ENCODE data around the gene ASB8. TPM values are rescaled to one million over a fixed set of nuclear protein-coding genes. Genes with fewer than 3 reads are reported as not detected.

The ASB8 gene
- total RNA-seq, 1 experiment from 2014 or later, result 19.2 TPM

DNA sequence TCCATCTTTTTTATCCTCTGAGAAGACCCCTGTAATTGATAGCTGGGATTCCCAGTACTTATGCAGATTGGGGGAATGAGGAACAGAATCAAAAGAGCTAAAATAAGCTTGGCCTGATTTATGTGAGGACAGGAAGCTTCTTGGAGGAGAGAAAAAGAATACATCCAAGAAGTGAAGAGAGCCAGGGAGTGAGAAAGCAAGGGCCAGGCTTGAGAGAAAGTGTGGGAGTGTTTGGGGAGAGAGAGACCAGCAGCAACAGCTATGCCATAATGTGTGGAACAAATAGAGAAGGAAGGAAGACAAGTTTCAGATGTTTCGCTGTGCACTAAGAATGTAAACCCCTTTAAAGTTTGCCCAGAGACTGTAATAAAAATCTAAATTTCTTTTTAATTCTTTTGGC lies 22.2 kb upstream of the ASB8 start:
- CTCF ChIA-PET, result no interaction called here

DNA sequence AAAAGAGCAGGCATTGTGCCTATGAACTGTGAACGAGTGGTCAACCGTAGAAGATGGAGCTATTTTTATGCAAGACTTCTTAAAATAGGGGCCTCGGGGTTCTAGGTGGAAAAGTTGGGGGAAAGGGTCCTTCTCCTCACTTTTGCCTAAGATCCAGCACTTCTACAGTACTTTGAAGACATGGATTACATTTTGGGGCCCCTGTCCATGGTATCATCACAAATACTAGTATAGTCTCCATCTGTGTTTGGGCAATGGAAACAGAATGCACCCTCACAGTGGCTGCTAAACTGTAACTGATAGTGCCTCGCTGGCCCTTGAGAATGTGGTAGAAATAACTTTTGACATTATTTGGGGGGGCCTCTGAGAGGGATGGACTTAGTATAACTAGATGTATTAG lies 20.7 kb upstream of the ASB8 start:
- no peaks in the 10 kb centered on the region for H3K9me3 Mint-ChIP-seq (ENCODE audit: low read depth, unreplicated experiment)
- no TSS peak for BruUV-seq (replicated peaks)
- intact Hi-C loops (cut with micrococcal nuclease; ENCODE audit: unreplicated experiment), result no loop called here
- H3K27me3 Mint-ChIP-seq (ENCODE audit: unreplicated experiment), result peaks cover 78% of the 10 kb centered on the region
- H3K4me3 Mint-ChIP-seq (ENCODE audit: low read depth, unreplicated experiment), result no peak overlapping the region
- no peak for DNase-seq
- CTCF ChIA-PET, result interaction anchor here (0.6 kb wide), 2 partner anchors 130 to 444 kb away, joined by 3 read pairs; no protein-coding TSS in a partner anchor
- H3K36me3 Mint-ChIP-seq (ENCODE audit: insufficient read depth, unreplicated experiment), result peaks cover under 1% of the 10 kb centered on the region
- TF ChIP-seq, protein P1, sequence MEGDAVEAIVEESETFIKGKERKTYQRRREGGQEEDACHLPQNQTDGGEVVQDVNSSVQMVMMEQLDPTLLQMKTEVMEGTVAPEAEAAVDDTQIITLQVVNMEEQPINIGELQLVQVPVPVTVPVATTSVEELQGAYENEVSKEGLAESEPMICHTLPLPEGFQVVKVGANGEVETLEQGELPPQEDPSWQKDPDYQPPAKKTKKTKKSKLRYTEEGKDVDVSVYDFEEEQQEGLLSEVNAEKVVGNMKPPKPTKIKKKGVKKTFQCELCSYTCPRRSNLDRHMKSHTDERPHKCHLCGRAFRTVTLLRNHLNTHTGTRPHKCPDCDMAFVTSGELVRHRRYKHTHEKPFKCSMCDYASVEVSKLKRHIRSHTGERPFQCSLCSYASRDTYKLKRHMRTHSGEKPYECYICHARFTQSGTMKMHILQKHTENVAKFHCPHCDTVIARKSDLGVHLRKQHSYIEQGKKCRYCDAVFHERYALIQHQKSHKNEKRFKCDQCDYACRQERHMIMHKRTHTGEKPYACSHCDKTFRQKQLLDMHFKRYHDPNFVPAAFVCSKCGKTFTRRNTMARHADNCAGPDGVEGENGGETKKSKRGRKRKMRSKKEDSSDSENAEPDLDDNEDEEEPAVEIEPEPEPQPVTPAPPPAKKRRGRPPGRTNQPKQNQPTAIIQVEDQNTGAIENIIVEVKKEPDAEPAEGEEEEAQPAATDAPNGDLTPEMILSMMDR (IDR thresholded peaks at IDR 0.05; ENCODE audit: unreplicated experiment), result no peak
- H3K4me1 Mint-ChIP-seq (ENCODE audit: low read depth, unreplicated experiment), result peaks cover 12% of the 10 kb centered on the region
- H3K27ac Mint-ChIP-seq (ENCODE audit: unreplicated experiment), result no peak overlapping the region

More for the DNA sequence above, 22.2 kb upstream of the ASB8 start:
- Mint-ChIP-seq H3K27ac (ENCODE audit: unreplicated experiment) (no peak overlapping the region), H3K27me3 (ENCODE audit: unreplicated experiment) (peaks cover 81% of the 10 kb centered on the region), H3K9me3 (ENCODE audit: low read depth, unreplicated experiment) (no peaks in the 10 kb centered on the region), H3K36me3 (ENCODE audit: insufficient read depth, unreplicated experiment) (peaks cover 9% of the 10 kb centered on the region), H3K4me1 (ENCODE audit: low read depth, unreplicated experiment) (peaks cover 12% of the 10 kb centered on the region), H3K4me3 (ENCODE audit: low read depth, unreplicated experiment) (no peak overlapping the region)
- TF ChIP-seq, protein P1 (IDR thresholded peaks at IDR 0.05; ENCODE audit: unreplicated experiment), result no peak
- DNase-seq, result no peak
- no TSS peak for BruUV-seq (replicated peaks)
- intact Hi-C loops (cut with micrococcal nuclease; ENCODE audit: unreplicated experiment), result no loop called here

DNA sequence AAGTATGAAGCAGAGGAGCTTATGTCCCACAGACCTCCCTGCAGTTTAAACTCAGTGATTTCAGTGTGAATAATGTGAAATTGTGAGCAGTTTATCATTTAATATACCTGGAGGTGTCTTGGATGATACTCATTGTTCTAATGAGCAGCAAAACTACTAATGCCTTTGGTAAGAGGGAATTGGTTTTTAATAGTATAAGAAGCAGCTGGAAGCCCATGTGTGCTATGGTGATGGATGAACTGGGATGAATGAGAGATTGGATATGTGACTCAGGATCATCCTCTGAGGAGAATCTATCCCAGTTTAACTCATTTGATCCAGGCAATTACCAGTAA lies 19.1 kb upstream of the ASB8 start:
- Mint-ChIP-seq H3K9me3 (ENCODE audit: low read depth, unreplicated experiment) (no peaks in the 10 kb centered on the region), H3K27ac (ENCODE audit: unreplicated experiment) (no peak overlapping the region), H3K27me3 (ENCODE audit: unreplicated experiment) (peaks cover 63% of the 10 kb centered on the region), H3K4me3 (ENCODE audit: low read depth, unreplicated experiment) (no peak overlapping the region), H3K4me1 (ENCODE audit: low read depth, unreplicated experiment) (peaks cover 12% of the 10 kb centered on the region), H3K36me3 (ENCODE audit: insufficient read depth, unreplicated experiment) (no peaks in the 10 kb centered on the region)
- TF ChIP-seq, protein P1 (IDR thresholded peaks at IDR 0.05; ENCODE audit: unreplicated experiment), result no peak
- DNase-seq, result no peak
- BruUV-seq (replicated peaks), result no TSS peak
- intact Hi-C loops (cut with micrococcal nuclease; ENCODE audit: unreplicated experiment), result no loop called here
- CTCF ChIA-PET, result no interaction called here

DNA sequence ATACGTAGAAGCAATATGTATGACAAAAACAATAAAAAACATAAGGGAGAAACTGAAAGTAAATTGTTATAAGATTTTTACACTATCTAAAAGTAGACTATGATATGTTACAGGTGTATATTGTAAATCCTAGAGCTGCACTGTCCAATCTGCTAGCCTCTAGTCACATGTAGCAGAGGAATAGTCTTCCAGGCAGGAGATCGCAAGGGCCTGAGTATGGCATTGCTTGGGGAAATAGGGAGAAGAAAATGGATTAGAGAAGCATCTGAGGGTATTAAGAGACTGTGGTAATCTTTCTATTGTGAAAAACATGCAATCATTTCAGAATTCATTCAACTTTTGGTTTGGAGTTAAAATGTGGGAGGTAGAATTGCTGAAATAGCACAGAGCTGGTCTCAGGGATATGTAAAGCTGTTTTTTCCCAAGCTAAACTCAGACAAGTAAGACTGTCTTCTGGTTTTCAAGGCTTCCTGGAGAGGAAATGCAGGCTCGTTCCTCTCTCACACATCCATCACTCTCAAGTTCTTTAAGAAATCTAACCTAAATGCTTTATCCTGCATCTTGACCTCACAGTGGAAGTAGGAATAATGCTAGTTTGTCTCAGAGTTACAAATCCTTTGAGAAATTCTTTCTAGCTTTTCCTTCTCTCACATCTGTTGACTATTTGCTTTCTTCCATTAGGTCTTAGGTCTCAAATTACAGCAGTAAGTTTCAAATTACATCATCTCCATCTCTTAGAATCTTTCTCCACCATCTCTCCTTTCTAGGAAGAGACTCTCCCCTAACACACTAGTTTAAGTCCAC lies 18.5 kb upstream of the ASB8 start:
- no peak overlapping the region for H3K27ac Mint-ChIP-seq (ENCODE audit: unreplicated experiment)
- TF ChIP-seq, protein P1 (IDR thresholded peaks at IDR 0.05; ENCODE audit: unreplicated experiment), result no peak
- H3K9me3 Mint-ChIP-seq (ENCODE audit: low read depth, unreplicated experiment), result no peaks in the 10 kb centered on the region
- peaks cover 57% of the 10 kb centered on the region for H3K27me3 Mint-ChIP-seq (ENCODE audit: unreplicated experiment)
- no TSS peak for BruUV-seq (replicated peaks)
- DNase-seq, result no peak
- H3K4me1 Mint-ChIP-seq (ENCODE audit: low read depth, unreplicated experiment), result peaks cover 12% of the 10 kb centered on the region
- CTCF ChIA-PET, result no interaction called here
- intact Hi-C loops (cut with micrococcal nuclease; ENCODE audit: unreplicated experiment), result no loop called here
- no peaks in the 10 kb centered on the region for H3K36me3 Mint-ChIP-seq (ENCODE audit: insufficient read depth, unreplicated experiment)
- H3K4me3 Mint-ChIP-seq (ENCODE audit: low read depth, unreplicated experiment), result no peak overlapping the region

Data from Calu3 (cell line).